Measurements from ENCODE around the gene THRA. TPM values are rescaled to one million over a fixed set of nuclear protein-coding genes. Genes with fewer than 3 reads are reported as not detected.

THRA gene
- polyA plus RNA-seq, 12 donors, result 50.5 to 83.8 (median 63.6) TPM; not detected in 1

GRCh38 chr17:40075942-40076498 is 13.3 kb downstream of the THRA start:
- DNase-seq, result no peak

DNA sequence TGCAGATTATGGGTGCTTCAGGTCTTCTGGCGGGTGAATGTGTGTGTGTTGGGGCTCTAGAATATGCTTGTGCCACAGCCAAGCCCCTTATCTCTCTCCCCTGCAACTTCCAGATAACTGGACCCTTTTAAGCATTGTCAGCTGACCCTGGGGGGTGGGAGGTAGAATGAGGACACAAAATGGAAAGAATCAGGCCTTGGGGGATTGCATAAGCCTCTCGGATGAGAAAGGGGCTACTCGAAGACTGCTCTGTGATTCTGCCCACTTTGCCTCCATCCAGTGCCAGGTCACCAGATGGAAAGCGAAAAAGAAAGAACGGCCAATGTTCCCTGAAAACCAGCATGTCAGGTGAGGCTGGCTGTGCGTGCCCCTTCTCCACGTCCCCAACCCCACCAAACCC is 13.8 kb downstream of the THRA start:
- no peak for DNase-seq

DNA sequence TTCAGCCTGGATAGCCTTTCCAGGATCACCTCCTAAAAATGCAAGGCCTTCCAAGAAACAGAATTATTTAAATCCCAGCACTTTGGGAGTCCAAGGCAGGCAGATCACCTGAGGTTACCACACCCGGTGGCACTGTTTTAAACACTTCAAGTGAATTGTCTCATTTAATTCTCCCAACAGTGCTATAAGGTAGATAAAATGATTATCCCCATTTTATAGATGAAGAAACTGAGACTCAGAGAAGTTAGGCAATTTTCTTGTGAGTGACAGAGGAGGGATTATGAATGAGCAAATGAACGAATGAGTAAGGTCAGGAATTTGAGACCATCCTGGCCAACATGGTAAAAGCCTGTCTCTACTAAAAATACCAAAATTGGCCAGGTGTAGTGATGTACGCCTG is 16.8 kb downstream of the THRA start:
- no peak for DNase-seq

DNA sequence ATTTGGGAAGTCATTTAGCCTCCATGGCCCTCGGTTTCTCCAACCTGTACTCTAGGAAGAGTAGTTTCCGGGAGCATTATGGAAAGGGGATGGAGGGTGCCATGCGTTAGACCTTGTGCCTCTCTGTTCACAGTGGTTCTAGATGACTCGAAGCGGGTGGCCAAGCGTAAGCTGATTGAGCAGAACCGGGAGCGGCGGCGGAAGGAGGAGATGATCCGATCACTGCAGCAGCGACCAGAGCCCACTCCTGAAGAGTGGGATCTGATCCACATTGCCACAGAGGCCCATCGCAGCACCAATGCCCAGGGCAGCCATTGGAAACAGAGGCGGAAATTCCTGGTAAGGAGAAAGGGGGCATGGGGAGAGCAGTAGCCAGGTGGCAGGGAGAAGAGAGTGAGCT is 21.7 kb downstream of the THRA start:
- no peak for DNase-seq

- DNase-seq, result no peak
Measured at GRCh38 chr17:40086150-40087044, 23.6 kb downstream of the THRA start.

DNA sequence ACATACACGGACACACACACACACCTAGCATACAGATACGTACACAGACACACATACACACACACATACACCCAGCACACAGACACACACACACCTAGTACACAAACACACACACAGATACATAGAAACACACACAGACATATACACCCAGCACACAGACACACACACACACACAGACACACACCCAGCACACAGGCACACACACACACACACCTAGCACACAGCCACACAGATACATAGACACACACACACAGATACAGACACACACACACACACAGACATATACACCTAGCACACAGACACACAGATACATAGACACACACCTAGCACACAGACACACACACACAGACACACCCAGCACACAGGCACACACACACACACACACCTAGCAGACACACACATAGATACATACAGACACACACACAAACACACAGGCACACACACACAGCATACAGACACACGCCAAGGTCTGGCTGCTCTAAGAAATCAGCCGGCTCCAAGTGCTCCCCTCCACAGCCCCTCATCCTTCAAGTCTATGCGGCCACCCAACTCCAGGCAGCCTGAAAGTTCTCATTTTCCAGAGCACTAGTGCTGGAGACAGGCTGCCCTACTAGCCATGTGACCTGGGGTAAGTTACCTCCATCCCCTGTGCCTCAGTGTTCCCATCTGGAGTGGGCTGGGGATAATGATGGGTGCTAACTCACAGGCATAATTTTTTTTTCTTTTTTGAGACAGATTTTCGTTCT is 24.5 kb downstream of the THRA start:
- no peak for DNase-seq

DNA sequence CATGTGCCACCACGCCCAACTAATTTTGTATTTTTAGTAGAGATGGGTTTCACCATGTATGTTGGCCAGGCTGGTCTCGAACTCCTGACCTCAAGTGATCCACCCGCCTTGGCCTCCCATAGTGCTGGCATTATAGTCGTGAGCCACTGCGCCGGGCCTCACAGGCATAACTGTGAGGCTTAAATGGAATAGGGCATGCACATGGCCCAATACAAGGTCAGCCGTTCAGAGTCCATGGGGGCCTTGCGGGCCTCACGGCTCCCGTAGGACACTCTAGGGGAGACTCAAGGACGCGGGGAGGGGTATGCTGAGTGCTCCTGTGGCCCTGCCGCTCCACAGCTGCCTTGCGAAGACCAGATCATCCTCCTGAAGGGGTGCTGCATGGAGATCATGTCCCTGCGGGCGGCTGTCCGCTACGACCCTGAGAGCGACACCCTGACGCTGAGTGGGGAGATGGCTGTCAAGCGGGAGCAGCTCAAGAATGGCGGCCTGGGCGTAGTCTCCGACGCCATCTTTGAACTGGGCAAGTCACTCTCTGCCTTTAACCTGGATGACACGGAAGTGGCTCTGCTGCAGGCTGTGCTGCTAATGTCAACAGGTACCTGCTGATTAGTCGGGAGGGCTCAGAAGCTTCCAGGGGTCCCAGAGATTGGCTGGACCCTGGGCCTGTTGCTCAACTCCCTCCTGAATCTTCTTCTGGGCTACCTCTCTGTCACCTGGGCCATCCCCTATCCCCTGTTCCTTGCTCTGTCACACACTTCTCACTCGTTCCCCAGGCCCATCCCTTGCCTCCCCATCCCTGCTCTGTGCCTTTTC is 25.3 kb downstream of the THRA start:
- no peak for DNase-seq

DNA sequence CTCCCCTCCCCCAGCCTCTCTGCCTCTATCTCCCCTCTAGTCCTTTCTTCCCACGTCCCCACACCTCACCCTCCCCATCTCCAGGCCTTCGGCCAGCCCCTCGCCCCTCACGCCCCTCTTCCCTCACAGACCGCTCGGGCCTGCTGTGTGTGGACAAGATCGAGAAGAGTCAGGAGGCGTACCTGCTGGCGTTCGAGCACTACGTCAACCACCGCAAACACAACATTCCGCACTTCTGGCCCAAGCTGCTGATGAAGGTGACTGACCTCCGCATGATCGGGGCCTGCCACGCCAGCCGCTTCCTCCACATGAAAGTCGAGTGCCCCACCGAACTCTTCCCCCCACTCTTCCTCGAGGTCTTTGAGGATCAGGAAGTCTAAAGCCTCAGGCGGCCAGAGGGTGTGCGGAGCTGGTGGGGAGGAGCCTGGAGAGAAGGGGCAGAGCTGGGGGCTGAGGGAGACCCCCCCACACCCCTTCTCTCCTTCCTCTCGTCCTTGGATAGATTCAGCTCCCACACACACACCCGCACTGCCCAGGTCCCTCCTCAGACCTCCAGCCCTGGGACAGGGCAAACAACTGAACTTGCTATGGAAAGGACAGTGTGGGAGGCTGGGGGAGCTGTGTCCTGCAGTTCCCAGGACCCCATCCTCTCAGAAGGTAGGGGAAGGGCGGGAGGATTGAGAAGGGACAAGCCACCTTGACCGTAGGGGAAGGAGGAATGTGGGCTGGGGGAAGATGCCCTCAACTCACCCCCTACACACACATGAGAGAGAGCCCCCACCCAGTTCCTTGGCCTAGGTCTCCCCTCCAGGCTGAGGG is 26.5 kb downstream of the THRA start:
- DNase-seq, result no peak

- DNase-seq, result no peak
Measured at GRCh38 chr17:40090237-40091119, 27.7 kb downstream of the THRA start.

DNA sequence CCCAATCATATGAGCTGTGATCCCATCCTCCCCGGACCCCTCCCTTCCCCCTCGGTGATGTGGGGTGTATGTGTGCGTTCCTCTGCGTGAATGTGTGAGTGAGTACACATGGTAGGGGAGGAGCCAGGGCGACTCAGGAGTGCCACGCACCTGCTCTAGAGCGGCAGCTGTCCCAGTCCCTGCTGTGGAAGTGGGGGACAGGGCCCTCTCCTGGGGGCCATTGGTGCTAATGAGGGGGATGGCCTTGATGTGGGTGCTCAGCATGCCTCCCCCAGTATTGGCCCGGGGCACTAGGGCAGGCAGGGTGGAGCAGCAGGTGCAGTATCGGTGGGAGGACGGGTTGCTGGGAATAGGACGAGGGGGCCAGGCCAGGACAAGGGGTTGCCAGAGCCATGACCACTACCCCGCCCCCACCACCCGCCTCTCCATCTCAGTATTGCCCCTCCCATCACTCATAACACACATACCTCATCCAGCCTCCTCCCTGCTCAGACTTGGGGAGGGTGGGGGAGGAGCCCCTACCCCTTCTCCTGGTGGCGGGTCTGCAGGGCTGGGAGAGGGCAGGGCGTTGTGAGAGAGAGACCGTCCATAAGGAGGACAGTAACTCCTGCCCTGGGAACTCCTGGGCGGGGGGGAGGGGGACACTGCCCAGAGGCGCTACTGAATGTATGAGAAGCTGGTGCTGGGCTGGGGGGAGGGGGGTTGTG is 29.1 kb downstream of the THRA start:
- no peak for DNase-seq

DNA sequence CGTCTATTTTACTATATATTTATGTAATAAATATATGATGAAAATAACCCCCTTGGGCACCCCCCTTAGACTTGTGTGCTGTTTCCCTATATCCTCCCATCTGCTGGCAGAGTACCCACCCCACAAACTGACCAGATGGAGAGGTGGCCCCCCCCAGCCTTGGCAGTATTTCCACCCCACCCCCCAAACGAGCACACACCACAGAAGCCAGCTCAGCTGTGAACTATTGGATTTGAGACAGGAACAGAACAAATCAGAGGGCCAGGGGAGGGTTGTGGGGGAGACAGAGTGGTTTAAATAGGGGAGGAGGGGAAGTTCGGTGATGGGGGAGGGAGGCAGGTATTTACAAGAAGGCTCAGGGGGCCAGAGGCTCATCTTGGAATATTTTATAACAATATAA is 29.8 kb downstream of the THRA start:
- DNase-seq, result no peak

DNA sequence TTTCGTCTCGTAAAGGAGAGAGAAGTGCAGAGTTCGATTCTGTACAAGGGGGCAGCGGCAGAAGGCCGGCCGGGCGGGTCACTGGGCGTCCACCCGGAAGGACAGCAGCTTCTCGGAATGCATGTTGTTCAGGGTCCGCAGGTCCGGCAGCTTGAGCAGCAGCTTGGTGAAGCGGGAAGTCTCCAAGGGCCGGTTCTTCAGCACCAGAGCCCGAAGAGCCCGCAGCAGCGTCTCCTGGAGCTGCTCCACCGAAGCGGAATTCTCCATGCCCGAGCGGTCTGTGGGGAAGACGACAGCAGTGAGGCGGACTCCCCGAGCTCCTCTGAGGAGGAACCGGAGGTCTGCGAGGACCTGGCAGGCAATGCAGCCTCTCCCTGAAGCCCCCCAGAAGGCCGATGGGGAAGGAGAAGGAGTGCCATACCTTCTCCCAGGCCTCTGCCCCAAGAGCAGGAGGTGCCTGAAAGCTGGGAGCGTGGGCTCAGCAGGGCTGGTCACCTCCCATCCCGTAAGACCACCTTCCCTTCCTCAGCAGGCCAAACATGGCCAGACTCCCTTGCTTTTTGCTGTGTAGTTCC is 30.3 kb downstream of the THRA start:
- no peak for DNase-seq

GRCh38 chr17:40093580-40094201 is 30.9 kb downstream of the THRA start:
- DNase-seq, result no peak

DNA sequence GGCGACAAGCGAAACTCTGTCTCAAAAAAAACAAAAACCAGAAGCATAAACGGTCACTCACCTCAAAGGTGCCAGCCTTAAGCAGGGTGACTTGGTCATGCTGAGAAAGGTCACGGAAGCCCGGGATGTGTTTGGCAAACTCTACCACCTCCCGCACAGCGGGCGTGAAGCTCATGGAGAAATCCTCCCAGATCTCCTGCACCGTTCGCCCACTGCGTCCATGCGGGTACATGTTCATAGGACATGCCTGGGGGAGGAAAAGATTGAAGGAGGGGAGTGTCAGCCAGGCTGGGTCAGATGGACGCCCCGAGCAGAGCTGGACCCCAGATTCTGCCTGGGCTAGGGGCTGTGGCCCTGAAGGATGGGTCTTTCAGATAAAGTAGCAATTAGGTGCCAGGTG is 32.1 kb downstream of the THRA start:
- no peak for DNase-seq

- DNase-seq, result no peak
Measured at GRCh38 chr17:40095351-40095943, 32.7 kb downstream of the THRA start.

DNA sequence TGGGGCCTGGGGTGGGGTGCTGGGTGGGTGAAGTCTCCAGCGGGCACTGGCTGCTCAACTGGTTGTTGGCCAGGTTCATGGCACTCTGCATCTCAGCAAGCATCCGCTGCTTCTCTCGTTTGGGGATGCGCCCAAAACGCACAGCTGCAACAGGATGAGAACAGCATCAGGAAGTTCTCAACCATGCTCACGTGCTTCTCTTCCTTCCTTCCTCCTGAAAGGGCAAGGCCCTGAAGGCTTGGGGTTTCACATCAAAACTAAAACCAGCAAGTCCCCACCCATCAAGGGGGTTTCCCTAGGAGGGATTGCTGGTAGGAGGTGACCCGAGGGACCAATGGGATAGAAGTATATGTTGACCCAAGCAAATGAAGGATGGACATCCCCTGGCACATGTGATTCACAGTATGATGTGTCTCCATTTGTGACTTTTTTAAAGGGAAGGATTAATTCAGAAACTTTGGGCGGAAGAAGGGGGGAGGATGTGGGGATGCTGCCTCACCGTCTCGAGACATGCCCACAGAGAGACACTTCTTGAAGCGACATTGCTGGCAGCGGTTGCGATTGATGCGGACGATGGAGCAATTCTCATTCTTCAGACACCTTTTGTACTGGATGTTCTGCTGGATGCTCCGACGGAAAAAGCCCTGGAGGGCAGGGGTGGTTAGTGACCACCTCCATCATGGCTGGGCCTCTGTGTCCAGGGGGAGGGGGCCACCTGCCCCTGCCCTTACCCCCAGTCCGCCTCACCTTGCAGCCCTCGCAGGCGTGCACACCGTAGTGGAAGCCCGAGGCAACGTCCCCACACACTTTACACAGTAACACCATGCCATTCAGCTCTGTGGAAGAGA is 33.4 kb downstream of the THRA start:
- DNase-seq, result no peak

DNA sequence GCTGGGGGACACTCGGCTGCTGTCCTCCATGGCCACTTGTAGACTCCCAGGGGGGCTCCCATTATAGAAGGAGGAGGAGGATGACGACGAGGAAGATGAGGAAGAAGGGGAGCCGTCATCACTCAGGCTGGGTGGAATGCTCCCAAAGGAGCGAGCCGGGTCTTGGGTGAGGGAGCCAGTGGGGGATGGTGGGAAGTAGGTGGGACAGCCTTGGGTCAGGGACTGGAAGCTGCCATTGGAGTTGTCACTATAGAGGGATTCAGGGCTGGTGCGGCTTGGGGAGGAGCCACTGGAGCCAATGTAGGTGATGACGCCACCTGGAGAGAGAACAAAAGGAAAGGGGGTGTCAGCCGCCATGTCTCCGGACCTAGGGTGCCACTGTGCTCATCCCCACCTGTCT is 34.3 kb downstream of the THRA start:
- no peak for DNase-seq

All from muscle of arm (tissue), 12 donors.